Mucosa of stomach (tissue), 1 donor: ENCODE measurements around the gene GADD45GIP1.

Experiments
- H3K27me3 ChIP-seq: one replicate; pipeline ENCODE4 v1.7.0; 2013; ENCODE audit warnings: mild to moderate bottlenecking, low read length; ENCODE audit not compliant: control insufficient read depth, insufficient read depth
- H3K36me3 ChIP-seq: one replicate; pipeline ENCODE4 v1.7.0; 2013; ENCODE audit warnings: low read length; ENCODE audit not compliant: control insufficient read depth, insufficient read depth
- H3K4me1 ChIP-seq: one replicate; pipeline ENCODE4 v1.7.0; 2013; ENCODE audit warnings: mild to moderate bottlenecking, low read length; ENCODE audit not compliant: control insufficient read depth, insufficient read depth
- H3K4me3 ChIP-seq: one replicate; pipeline ENCODE4 v1.7.0; 2013; ENCODE audit warnings: low read length
- H3K9ac ChIP-seq: one replicate; pipeline ENCODE4 v1.7.0; 2013; ENCODE audit warnings: mild to moderate bottlenecking, low read length, moderate library complexity
- H3K9me3 ChIP-seq: one replicate; pipeline ENCODE4 v1.7.0; 2013; ENCODE audit warnings: mild to moderate bottlenecking, low read length, moderate library complexity; ENCODE audit not compliant: control insufficient read depth
- donor health status: Pancreatic carcinoma.

Gene GADD45GIP1

GRCh38 chr19:12996406-12997094 is 39.5 kb upstream of the GADD45GIP1 start:
- Histone ChIP-seq H3K4me1 (peaks cover 26% of the 10 kb centered on the region), H3K27me3 (no peaks in the 10 kb centered on the region), H3K4me3 (peak overlapping the region; percentile 50), H3K9ac (peak overlapping the region; percentile 69), H3K9me3 (no peaks in the 10 kb centered on the region), H3K36me3 (no peaks in the 10 kb centered on the region)

GRCh38 chr19:12995596-12996405 is 38.8 kb upstream of the GADD45GIP1 start:
- H3K9me3 ChIP-seq: no peaks in the 10 kb centered on the region
- H3K9ac ChIP-seq: peak overlapping the region; percentile 69
- peaks cover 21% of the 10 kb centered on the region for H3K4me1 ChIP-seq
- peak overlapping the region; percentile 50 for H3K4me3 ChIP-seq
- H3K36me3 ChIP-seq: no peaks in the 10 kb centered on the region
- H3K27me3 ChIP-seq: no peaks in the 10 kb centered on the region

- Histone ChIP-seq H3K27me3 (no peaks in the 10 kb centered on the region), H3K9ac (peak within 1 kb of the TSS; percentile 69)
These were observed 37.9 kb upstream of the GADD45GIP1 start, which contains the start of gene NFIX for GRCh38 chr19:12994701-12995595. TSS of gene NFIX (plus strand) at chr19:12995475. CDS start at chr19:12995838, 363 bp downstream.

GRCh38 chr19:12993562-12993961 is 36.5 kb upstream of the GADD45GIP1 start:
- Histone ChIP-seq H3K9me3 (no peaks in the 10 kb centered on the region), H3K27me3 (no peaks in the 10 kb centered on the region), H3K36me3 (no peaks in the 10 kb centered on the region), H3K9ac (no peak overlapping the region), H3K4me3 (no peak overlapping the region), H3K4me1 (peaks cover 21% of the 10 kb centered on the region)

More at GRCh38 chr19:12994701-12995595, 37.9 kb upstream of the GADD45GIP1 start, which contains the start of gene NFIX:
- Histone ChIP-seq H3K4me3 (peak within 1 kb of the TSS; percentile 50), H3K9me3 (no peaks in the 10 kb centered on the region), H3K36me3 (no peaks in the 10 kb centered on the region), H3K4me1 (peaks cover 21% of the 10 kb centered on the region)

GRCh38 chr19:12992729-12993128 is 35.7 kb upstream of the GADD45GIP1 start:
- Histone ChIP-seq H3K27me3 (no peaks in the 10 kb centered on the region), H3K9ac (no peak overlapping the region), H3K4me1 (peaks cover 16% of the 10 kb centered on the region), H3K4me3 (no peak overlapping the region), H3K9me3 (no peaks in the 10 kb centered on the region), H3K36me3 (no peaks in the 10 kb centered on the region)

- H3K4me1 ChIP-seq: peaks cover 5% of the 10 kb centered on the region
- peaks cover 5% of the 10 kb centered on the region for H3K27me3 ChIP-seq
- no peaks in the 10 kb centered on the region for H3K36me3 ChIP-seq
- no peak overlapping the region for H3K9ac ChIP-seq
- H3K9me3 ChIP-seq: no peaks in the 10 kb centered on the region
- H3K4me3 ChIP-seq: no peak overlapping the region
These were observed 34.3 kb upstream of the GADD45GIP1 start for GRCh38 chr19:12991296-12991695.

- Histone ChIP-seq H3K9me3 (no peaks in the 10 kb centered on the region), H3K36me3 (no peaks in the 10 kb centered on the region), H3K27me3 (peaks cover 5% of the 10 kb centered on the region)
These were observed 33.8 kb upstream of the GADD45GIP1 start for GRCh38 chr19:12990853-12991252.

GRCh38 chr19:12990431-12990830 is 33.4 kb upstream of the GADD45GIP1 start:
- peaks cover 12% of the 10 kb centered on the region for H3K4me1 ChIP-seq
- no peak overlapping the region for H3K4me3 ChIP-seq
- H3K9ac ChIP-seq: no peak overlapping the region
- peaks cover 5% of the 10 kb centered on the region for H3K27me3 ChIP-seq
- H3K36me3 ChIP-seq: no peaks in the 10 kb centered on the region
- no peaks in the 10 kb centered on the region for H3K9me3 ChIP-seq

More at GRCh38 chr19:12990853-12991252, 33.8 kb upstream of the GADD45GIP1 start:
- H3K4me1 ChIP-seq: peaks cover 8% of the 10 kb centered on the region
- no peak overlapping the region for H3K4me3 ChIP-seq
- H3K9ac ChIP-seq: no peak overlapping the region

- H3K4me1 ChIP-seq: peaks cover 34% of the 10 kb centered on the region
- H3K36me3 ChIP-seq: no peaks in the 10 kb centered on the region
- H3K27me3 ChIP-seq: peaks cover 5% of the 10 kb centered on the region
- H3K9me3 ChIP-seq: no peaks in the 10 kb centered on the region
- no peak overlapping the region for H3K4me3 ChIP-seq
- no peak overlapping the region for H3K9ac ChIP-seq
These were observed 30.8 kb upstream of the GADD45GIP1 start for GRCh38 chr19:12987781-12988180.

GRCh38 chr19:12987190-12987589 is 30.2 kb upstream of the GADD45GIP1 start:
- Histone ChIP-seq H3K4me3 (no peak overlapping the region), H3K27me3 (peaks cover 11% of the 10 kb centered on the region), H3K4me1 (peaks cover 34% of the 10 kb centered on the region)

GRCh38 chr19:12986726-12987125 is 29.7 kb upstream of the GADD45GIP1 start:
- Histone ChIP-seq H3K9me3 (no peaks in the 10 kb centered on the region), H3K4me1 (peaks cover 34% of the 10 kb centered on the region), H3K9ac (no peak overlapping the region), H3K4me3 (no peak overlapping the region), H3K36me3 (no peaks in the 10 kb centered on the region), H3K27me3 (peaks cover 11% of the 10 kb centered on the region)

More at GRCh38 chr19:12987190-12987589, 30.2 kb upstream of the GADD45GIP1 start:
- H3K9ac ChIP-seq: no peak overlapping the region
- H3K9me3 ChIP-seq: no peaks in the 10 kb centered on the region
- H3K36me3 ChIP-seq: no peaks in the 10 kb centered on the region
